GM21360 (cell line): ENCODE results near the gene KCNN3.

Experiments
- ATAC-seq: cut with Tn5 transposase; IDR thresholded peaks from one replicate; pipeline ENCODE4 v1.9.1; 2021; ENCODE audit warnings: mild to moderate bottlenecking, moderate library complexity; ENCODE audit not compliant: unreplicated experiment

Gene KCNN3

GRCh38 chr1:154753426-154753825, 116.7 kb downstream of the KCNN3 start:
- no peak for ATAC-seq

GRCh38 chr1:154752273-154753030, 117.6 kb downstream of the KCNN3 start:
- no peak for ATAC-seq

GRCh38 chr1:154751690-154752089, 118.4 kb downstream of the KCNN3 start:
- ATAC-seq, result no peak

GRCh38 chr1:154750681-154751665, 119.1 kb downstream of the KCNN3 start:
- no peak for ATAC-seq

GRCh38 chr1:154749078-154749760, 120.9 kb downstream of the KCNN3 start:
- no peak for ATAC-seq

- ATAC-seq, result no peak
Measured at GRCh38 chr1:154748405-154748775, 121.7 kb downstream of the KCNN3 start.

- peak; percentile 55 for ATAC-seq
Measured at GRCh38 chr1:154747740-154748404, 122.2 kb downstream of the KCNN3 start.

- no peak for ATAC-seq
Measured at GRCh38 chr1:154747380-154747739, 122.7 kb downstream of the KCNN3 start.

GRCh38 chr1:154746622-154747299, 123.3 kb downstream of the KCNN3 start:
- ATAC-seq, result no peak

- ATAC-seq, result no peak
Measured at GRCh38 chr1:154745750-154746425, 124.2 kb downstream of the KCNN3 start.

- ATAC-seq, result no peak
Measured at GRCh38 chr1:154745286-154745731, 124.8 kb downstream of the KCNN3 start.

GRCh38 chr1:154744352-154745035, 125.6 kb downstream of the KCNN3 start:
- no peak for ATAC-seq

- no peak for ATAC-seq
Measured at GRCh38 chr1:154743526-154744036, 126.5 kb downstream of the KCNN3 start.

GRCh38 chr1:154742606-154743005, 127.5 kb downstream of the KCNN3 start:
- no peak for ATAC-seq

- no peak for ATAC-seq
Measured at GRCh38 chr1:154741741-154742495, 128.2 kb downstream of the KCNN3 start.

GRCh38 chr1:154741327-154741726, 128.8 kb downstream of the KCNN3 start:
- ATAC-seq, result no peak

GRCh38 chr1:154739654-154740053, 130.4 kb downstream of the KCNN3 start:
- ATAC-seq, result no peak

GRCh38 chr1:154736841-154737240, 133.2 kb downstream of the KCNN3 start:
- no peak for ATAC-seq
